Neuronal stem cell (in vitro differentiated cells): ENCODE data around the gene GINS1.

Source experiments
- DNase-seq: peaks from one replicate; pipeline ENCODE4 v3.0.0-alpha.2; 2013; ENCODE audit warnings: low spot score
- H2AFZ ChIP-seq: one replicate; pipeline ENCODE4 v1.6.1; 2013; ENCODE audit warnings: mild to moderate bottlenecking, low read length, inconsistent platforms
- H2AK5ac ChIP-seq: 2 replicates; pipeline ENCODE4 v1.6.1; 2013; ENCODE audit warnings: low read depth, mild to moderate bottlenecking, inconsistent platforms, low read length, moderate library complexity, mixed read lengths
- H2BK120ac ChIP-seq: 2 replicates; pipeline ENCODE4 v1.6.1; 2013; ENCODE audit warnings: low read depth, mild to moderate bottlenecking, inconsistent platforms, low read length, moderate library complexity, mixed read lengths
- H2BK12ac ChIP-seq: one replicate; pipeline ENCODE4 v1.6.1; 2013; ENCODE audit warnings: low read length, inconsistent platforms
- H2BK15ac ChIP-seq: 2 replicates; pipeline ENCODE4 v1.6.1; 2013; ENCODE audit warnings: mild to moderate bottlenecking, low read length, inconsistent platforms, mixed read lengths
- H2BK5ac ChIP-seq: one replicate; pipeline ENCODE4 v1.6.1; 2013; ENCODE audit warnings: inconsistent platforms, mild to moderate bottlenecking, low read length, moderate library complexity
- H3K14ac ChIP-seq: one replicate; pipeline ENCODE4 v1.6.1; 2013; ENCODE audit warnings: low read length, inconsistent platforms
- H3K18ac ChIP-seq: 2 replicates; pipeline ENCODE4 v1.6.1; 2013; ENCODE audit warnings: low read length, inconsistent platforms
- H3K23ac ChIP-seq: 2 replicates; pipeline ENCODE4 v1.6.1; 2013; ENCODE audit warnings: low read depth, mild to moderate bottlenecking, mixed read lengths, low read length, inconsistent platforms; ENCODE audit not compliant: poor library complexity
- H3K27ac ChIP-seq: replicated peaks from 3 replicates; pipeline ENCODE4 v1.5.1; 2013; ENCODE audit warnings: low read length, inconsistent platforms
- H3K27me3 ChIP-seq, 3 experiments: 2 replicates each; pipeline ENCODE4 v1.6.1; 2013; ENCODE audit warnings: low read length in 3 of 3, mild to moderate bottlenecking in 2 of 3, inconsistent platforms in 1 of 3, low read depth in 1 of 3, mixed read lengths in 1 of 3, moderate library complexity in 1 of 3; ENCODE audit not compliant: control insufficient read depth in 3 of 3, insufficient read depth in 3 of 3
- H3K36me3 ChIP-seq, 2 donors: replicated peaks in 1 of 2; 2 replicates each; pipeline ENCODE4 v1.6.1; 2013; ENCODE audit warnings: low read length in 2 of 2; ENCODE audit not compliant: control insufficient read depth in 2 of 2, insufficient read depth in 2 of 2
- H3K4ac ChIP-seq: 2 replicates; pipeline ENCODE4 v1.6.1; 2013; ENCODE audit warnings: inconsistent platforms, mild to moderate bottlenecking, low read length, moderate library complexity
- H3K4me1 ChIP-seq, 2 donors: 1 replicate in 1 of 2; 2 replicates in 1 of 2; pipeline ENCODE4 v1.6.1; 2013; ENCODE audit warnings: low read length in 2 of 2, low read depth in 1 of 2; ENCODE audit not compliant: control insufficient read depth in 2 of 2, insufficient read depth in 1 of 2
- H3K4me2 ChIP-seq: one replicate; pipeline ENCODE4 v1.6.1; 2013; ENCODE audit warnings: mild to moderate bottlenecking, low read length, inconsistent platforms; ENCODE audit not compliant: insufficient read depth, poor library complexity, severe bottlenecking
- H3K4me3 ChIP-seq, 2 donors: 2 replicates each; pipeline ENCODE4 v1.5.1; 2013; ENCODE audit warnings: low read length in 2 of 2, mild to moderate bottlenecking in 2 of 2, inconsistent platforms in 1 of 2, moderate library complexity in 1 of 2
- H3K79me1 ChIP-seq: one replicate; pipeline ENCODE4 v1.6.1; 2013; ENCODE audit warnings: low read depth, mild to moderate bottlenecking, inconsistent platforms, low read length, moderate library complexity
- H3K9ac ChIP-seq: one replicate; pipeline ENCODE4 v1.6.1; 2013; ENCODE audit warnings: mild to moderate bottlenecking, low read depth, low read length, inconsistent platforms; ENCODE audit not compliant: poor library complexity
- H3K9me3 ChIP-seq, 2 donors: replicated peaks in 1 of 2; 2 replicates each; pipeline versions ENCODE3 to v1.6.1; 2013; ENCODE audit warnings: low read length in 2 of 2, mild to moderate bottlenecking in 2 of 2, inconsistent platforms in 1 of 2, low read depth in 1 of 2, mixed read lengths in 1 of 2, moderate library complexity in 1 of 2; ENCODE audit not compliant: control insufficient read depth in 2 of 2, insufficient read depth in 1 of 2
- H4K8ac ChIP-seq: one replicate; pipeline ENCODE4 v1.6.1; 2013; ENCODE audit warnings: low read depth, mild to moderate bottlenecking, inconsistent platforms, low read length, moderate library complexity
- H4K91ac ChIP-seq: one replicate; pipeline ENCODE4 v1.6.1; 2013; ENCODE audit warnings: low read length, low read depth, mild to moderate bottlenecking, inconsistent platforms; ENCODE audit not compliant: poor library complexity
- WGBS, 2 donors: extraction: QIAGEN DNeasy Blood & Tissue Kit; methylation state at CpG; one replicate each; pipeline ENCODE4 v1.1.7; 2013; ENCODE audit warnings: missing lambda C conversion rate in 2 of 2, mixed read lengths in 1 of 2; ENCODE audit not compliant: insufficient read length in 2 of 2, insufficient replicate concordance in 1 of 2; ENCODE audit errors: extremely low coverage in 2 of 2; 5-methylcytosine and 5-hydroxymethylcytosine counted together

GINS1 gene

GRCh38 chr20:25421102-25421501 lies 13.6 kb downstream of the GINS1 start:
- Histone ChIP-seq H3K27ac (no peak overlapping the region), H3K4me2 (no peak overlapping the region), H2AK5ac (no peak overlapping the region), H2BK5ac (no peak overlapping the region), H3K14ac (no peak overlapping the region), H2BK12ac (no peak overlapping the region), H3K4me1 (no peaks in the 10 kb centered on the region), H3K4me3 (no peak overlapping the region), H3K18ac (no peak overlapping the region), H3K9me3 (peaks cover 0 to 5% of the 10 kb centered on the region in 2 donors), H4K91ac (no peak overlapping the region), H3K79me1 (peaks cover 1% of the 10 kb centered on the region), H2BK15ac (no peak overlapping the region), H3K27me3 (no peaks in the 10 kb centered on the region), H4K8ac (no peak overlapping the region), H3K23ac (no peak overlapping the region), H2AFZ (no peak overlapping the region), H3K36me3 (peaks cover 21 to 94% of the 10 kb centered on the region in 2 donors), H2BK120ac (no peak overlapping the region), H3K9ac (no peak overlapping the region), H3K4ac (no peak overlapping the region)
- no peak for DNase-seq

GRCh38 chr20:25422032-25422431 lies 14.6 kb downstream of the GINS1 start:
- Histone ChIP-seq H3K18ac (no peak overlapping the region), H3K9me3 (peaks cover 0 to 14% of the 10 kb centered on the region in 2 donors), H3K23ac (no peak overlapping the region), H3K4me3 (no peak overlapping the region), H3K4me1 (no peaks in the 10 kb centered on the region), H3K14ac (no peak overlapping the region), H3K79me1 (no peaks in the 10 kb centered on the region), H3K27me3 (no peaks in the 10 kb centered on the region), H2AK5ac (no peak overlapping the region), H2BK5ac (no peak overlapping the region), H2BK120ac (no peak overlapping the region), H3K27ac (no peak overlapping the region), H2AFZ (no peak overlapping the region), H4K91ac (no peak overlapping the region), H3K4me2 (no peak overlapping the region), H3K9ac (no peak overlapping the region), H3K4ac (no peak overlapping the region), H2BK15ac (no peak overlapping the region), H4K8ac (no peak overlapping the region), H2BK12ac (no peak overlapping the region), H3K36me3 (peaks cover 28 to 94% of the 10 kb centered on the region in 2 donors)
- WGBS, 2 donors: no CpG with 5 or more reads among the region's 4 CpGs
- DNase-seq: no peak

GRCh38 chr20:25424536-25424935 lies 17.1 kb downstream of the GINS1 start:
- DNase-seq: no peak
- Histone ChIP-seq H3K18ac (no peak overlapping the region), H3K9me3 (peaks cover 0 to 27% of the 10 kb centered on the region in 2 donors), H3K4ac (no peak overlapping the region), H3K23ac (no peak overlapping the region), H2BK12ac (no peak overlapping the region), H3K27me3 (no peaks in the 10 kb centered on the region), H3K4me3 (no peak overlapping the region), H2AK5ac (no peak overlapping the region), H4K91ac (no peak overlapping the region), H3K27ac (no peak overlapping the region), H3K4me1 (no peaks in the 10 kb centered on the region), H2BK15ac (no peak overlapping the region), H2BK120ac (no peak overlapping the region), H4K8ac (no peak overlapping the region), H2BK5ac (no peak overlapping the region), H2AFZ (no peak overlapping the region), H3K36me3 (peaks cover 18 to 92% of the 10 kb centered on the region in 2 donors), H3K14ac (no peak overlapping the region), H3K9ac (no peak overlapping the region), H3K4me2 (no peak overlapping the region), H3K79me1 (no peaks in the 10 kb centered on the region)
- no CpG with 5 or more reads among the region's 3 CpGs for WGBS, 2 donors

GRCh38 chr20:25437153-25437581 lies 29.7 kb downstream of the GINS1 start:
- peak overlapping the region; percentile 49 for H3K18ac ChIP-seq
- H3K36me3 ChIP-seq: peaks cover 11 to 87% of the 10 kb centered on the region in 2 donors
- H2AFZ ChIP-seq: peak overlapping the region; percentile 31
- no peak overlapping the region for H2BK120ac ChIP-seq
- no peak overlapping the region for H4K91ac ChIP-seq
- no peak overlapping the region for H2BK15ac ChIP-seq
- H4K8ac ChIP-seq: no peak overlapping the region
- WGBS, 2 donors: no CpG with 5 or more reads among the region's 4 CpGs
- no peak overlapping the region for H3K14ac ChIP-seq
- H2BK12ac ChIP-seq: no peak overlapping the region
- no peak overlapping the region for H3K4me3 ChIP-seq
- H3K79me1 ChIP-seq: no peaks in the 10 kb centered on the region
- peak; percentile 32 for DNase-seq
- no peak overlapping the region for H3K4me2 ChIP-seq
- H3K9ac ChIP-seq: peak overlapping the region; percentile 65
- H2AK5ac ChIP-seq: no peak overlapping the region
- H3K9me3 ChIP-seq: peaks cover 0 to under 1% of the 10 kb centered on the region in 2 donors
- H3K23ac ChIP-seq: no peak overlapping the region
- H3K4ac ChIP-seq: peak overlapping the region; percentile 1
- peak overlapping the region; percentile 80 for H3K27ac ChIP-seq
- H3K27me3 ChIP-seq: no peaks in the 10 kb centered on the region
- H3K4me1 ChIP-seq: peaks cover 3 to 4% of the 10 kb centered on the region in 2 donors
- H2BK5ac ChIP-seq: no peak overlapping the region
